Panc1 (cell line): ENCODE data around the gene ALG14. TPM values are rescaled to one million over a fixed set of nuclear protein-coding genes. Genes with fewer than 3 reads are reported as not detected.

ENCODE experiments used
- ATAC-seq: fragments of 200-7000 bp; cut with Tn5 transposase; 2 replicates; pipeline ENCODE4 v1.9.1; 2020; ENCODE audit warnings: mild to moderate bottlenecking, moderate library complexity
- BruUV-seq: library from RNA; stranded (reverse); fragments of 400-500 nt; replicated peaks from 2 replicates; lab custom pipeline; 2021; lab: Mats Ljungman, UMichigan
- CTCF ChIA-PET: fragments of 300-600 bp; sonication (Branson Sonifier 250); formaldehyde crosslinking; loops from one replicate; lab custom pipeline; 2022; ENCODE audit warnings: antibody characterized with exemption; lab: Charles Lee
- POLR2A ChIA-PET: fragments of 300-600 bp; sonication (Branson Sonifier 250); formaldehyde crosslinking; loops from one replicate; lab custom pipeline; 2022; ENCODE audit warnings: antibody characterized with exemption; lab: Charles Lee
- DNase-seq: peaks from one replicate; pipeline ENCODE4 v3.0.0-alpha.2; 2010; ENCODE audit warnings: low read depth, low spot score
- H3K27ac ChIP-seq: 2 replicates; pipeline ENCODE4 v1.5.1; 2011; ENCODE audit warnings: mild to moderate bottlenecking, low read length, inconsistent platforms
- H3K27me3 ChIP-seq: fragments of 200-500 bp; sonication (Bioruptor generic); 2 replicates; pipeline ENCODE4 v1.6.0; 2014; ENCODE audit warnings: low read length, inconsistent platforms; ENCODE audit not compliant: control insufficient read depth, insufficient read depth
- H3K36me3 ChIP-seq: fragments of 200-500 bp; sonication (Bioruptor generic); 2 replicates; pipeline ENCODE4 v1.5.1; 2014; ENCODE audit warnings: inconsistent platforms, mild to moderate bottlenecking, low read length, moderate library complexity; ENCODE audit not compliant: control insufficient read depth, insufficient read depth
- H3K4me1 ChIP-seq: 2 replicates; pipeline ENCODE4 v1.5.1; 2011; ENCODE audit warnings: inconsistent platforms, mild to moderate bottlenecking, low read length, moderate library complexity; ENCODE audit not compliant: control insufficient read depth, insufficient read depth
- H3K4me3 ChIP-seq, 2 experiments: 2 replicates each; pipeline ENCODE4 v1.5.1; 2011 to 2012; ENCODE audit warnings: low read depth in 2 of 2, low read length in 2 of 2, mild to moderate bottlenecking in 2 of 2, inconsistent platforms in 1 of 2, moderate library complexity in 1 of 2
- H3K9me3 ChIP-seq: fragments of 200-500 bp; sonication (Bioruptor generic); 2 replicates; pipeline ENCODE4 v1.5.1; 2014; ENCODE audit warnings: low read depth, mild to moderate bottlenecking, inconsistent platforms, low read length, moderate library complexity; ENCODE audit not compliant: control insufficient read depth, insufficient read depth
- POLR2AphosphoS5 ChIP-seq: IDR thresholded peaks from 2 replicates; pipeline ENCODE4 v1.6.1; 2012; ENCODE audit warnings: mild to moderate bottlenecking, low read depth, low read length, moderate library complexity
- SIN3A ChIP-seq: IDR thresholded peaks from 2 replicates; pipeline ENCODE4 v1.6.1; 2012; ENCODE audit warnings: low read depth, mild to moderate bottlenecking, low read length, moderate library complexity, borderline replicate concordance; ENCODE audit not compliant: insufficient read depth
- TCF7L2 ChIP-seq: IDR thresholded peaks from 2 replicates; pipeline ENCODE4 v1.6.1; 2011; ENCODE audit warnings: mild to moderate bottlenecking, low read depth, low read length, inconsistent platforms
- in situ Hi-C: cut with HindIII; loops from 2 replicates; pipeline ENCODE4 v1.10.0; 2016; ENCODE audit warnings: low sequenced_read_pairs, low pct_unique_long_range_greater_than_20kb
- intact Hi-C: fragments of 100-400 bp; cut with micrococcal nuclease; formaldehyde crosslinking; loops from one replicate; pipeline ENCODE4 v1.10.0; 2022; ENCODE audit not compliant: unreplicated experiment
- total RNA-seq: library from RNA; stranded (reverse); gene quantifications from one replicate; pipeline ENCODE4 v1.2.1, GENCODE V29; 2021; ENCODE audit not compliant: unreplicated experiment
- TF ChIP-seq, protein P1 (sequence below): fragments of 450-650 bp; IDR thresholded peaks from 2 replicates; pipeline ENCODE4 v1.5.1; 2017; ENCODE audit warnings: mild to moderate bottlenecking
- TF ChIP-seq, protein P2 (sequence below), 2 experiments: IDR thresholded peaks; 2 replicates each; pipeline ENCODE4 v1.6.1; 2011 to 2012; ENCODE audit warnings: low read depth in 2 of 2, control low read depth in 1 of 2, low read length in 1 of 2, mild to moderate bottlenecking in 1 of 2, moderate library complexity in 1 of 2; ENCODE audit not compliant: insufficient read depth in 1 of 2

ALG14 gene
- total RNA-seq, 1 experiment from 2014 or later = 4.1 TPM

DNA sequence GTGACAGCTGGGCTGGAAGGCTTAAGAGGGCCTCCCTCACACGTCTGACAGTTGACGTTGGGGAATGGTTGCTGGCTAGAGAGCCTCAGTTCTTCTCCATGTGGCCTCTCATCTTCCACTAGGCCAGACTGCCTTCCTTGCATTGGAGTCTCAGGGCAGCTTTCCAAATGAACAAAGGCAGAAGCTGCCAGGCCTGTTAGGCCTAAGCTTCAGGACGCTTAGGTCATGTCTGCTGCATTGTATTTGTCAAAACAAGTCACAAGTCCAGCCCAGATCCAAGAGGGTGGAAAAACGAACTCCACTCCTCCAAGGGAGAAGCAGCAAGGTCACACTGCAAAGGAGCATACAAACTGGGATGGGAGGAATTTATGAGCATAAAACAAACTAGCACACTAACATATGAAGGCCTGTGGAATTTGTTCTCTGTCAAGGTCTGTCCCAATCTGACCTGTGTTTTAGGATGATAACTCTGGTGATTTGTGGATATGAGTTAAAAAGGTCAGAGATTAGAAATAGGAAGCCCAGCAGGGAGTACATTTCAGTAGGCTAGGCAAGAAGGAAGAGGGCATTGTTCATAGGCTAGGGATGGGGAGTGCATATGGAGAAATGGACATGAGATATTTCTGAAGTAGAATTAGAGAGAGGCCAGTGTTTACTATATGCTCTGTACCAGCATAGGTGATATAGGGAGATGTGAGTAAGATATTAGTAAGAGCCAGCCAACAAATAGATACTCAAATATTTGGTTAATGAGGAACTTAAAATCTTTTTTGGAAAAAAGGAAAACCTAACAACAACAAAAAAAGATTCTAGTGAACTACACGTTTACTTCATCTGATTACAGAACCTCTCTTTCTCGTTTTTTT lies 116.8 kb downstream of the ALG14 start:
- BruUV-seq = no TSS peak
- in situ Hi-C loops (no loop called here), intact Hi-C loops (no loop called here)
- ATAC-seq (no peak), DNase-seq (no peak)
- CTCF ChIA-PET = no interaction called here
- no peak overlapping the region for H3K27ac ChIP-seq
- TF ChIP-seq, protein P1, sequence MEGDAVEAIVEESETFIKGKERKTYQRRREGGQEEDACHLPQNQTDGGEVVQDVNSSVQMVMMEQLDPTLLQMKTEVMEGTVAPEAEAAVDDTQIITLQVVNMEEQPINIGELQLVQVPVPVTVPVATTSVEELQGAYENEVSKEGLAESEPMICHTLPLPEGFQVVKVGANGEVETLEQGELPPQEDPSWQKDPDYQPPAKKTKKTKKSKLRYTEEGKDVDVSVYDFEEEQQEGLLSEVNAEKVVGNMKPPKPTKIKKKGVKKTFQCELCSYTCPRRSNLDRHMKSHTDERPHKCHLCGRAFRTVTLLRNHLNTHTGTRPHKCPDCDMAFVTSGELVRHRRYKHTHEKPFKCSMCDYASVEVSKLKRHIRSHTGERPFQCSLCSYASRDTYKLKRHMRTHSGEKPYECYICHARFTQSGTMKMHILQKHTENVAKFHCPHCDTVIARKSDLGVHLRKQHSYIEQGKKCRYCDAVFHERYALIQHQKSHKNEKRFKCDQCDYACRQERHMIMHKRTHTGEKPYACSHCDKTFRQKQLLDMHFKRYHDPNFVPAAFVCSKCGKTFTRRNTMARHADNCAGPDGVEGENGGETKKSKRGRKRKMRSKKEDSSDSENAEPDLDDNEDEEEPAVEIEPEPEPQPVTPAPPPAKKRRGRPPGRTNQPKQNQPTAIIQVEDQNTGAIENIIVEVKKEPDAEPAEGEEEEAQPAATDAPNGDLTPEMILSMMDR = no peak
- no peak overlapping the region for H3K4me3 ChIP-seq
- no peaks in the 10 kb centered on the region for H3K9me3 ChIP-seq
- H3K4me1 ChIP-seq = no peaks in the 10 kb centered on the region
- no peaks in the 10 kb centered on the region for H3K27me3 ChIP-seq
- POLR2A ChIA-PET = no interaction called here
- no peaks in the 10 kb centered on the region for H3K36me3 ChIP-seq

DNA sequence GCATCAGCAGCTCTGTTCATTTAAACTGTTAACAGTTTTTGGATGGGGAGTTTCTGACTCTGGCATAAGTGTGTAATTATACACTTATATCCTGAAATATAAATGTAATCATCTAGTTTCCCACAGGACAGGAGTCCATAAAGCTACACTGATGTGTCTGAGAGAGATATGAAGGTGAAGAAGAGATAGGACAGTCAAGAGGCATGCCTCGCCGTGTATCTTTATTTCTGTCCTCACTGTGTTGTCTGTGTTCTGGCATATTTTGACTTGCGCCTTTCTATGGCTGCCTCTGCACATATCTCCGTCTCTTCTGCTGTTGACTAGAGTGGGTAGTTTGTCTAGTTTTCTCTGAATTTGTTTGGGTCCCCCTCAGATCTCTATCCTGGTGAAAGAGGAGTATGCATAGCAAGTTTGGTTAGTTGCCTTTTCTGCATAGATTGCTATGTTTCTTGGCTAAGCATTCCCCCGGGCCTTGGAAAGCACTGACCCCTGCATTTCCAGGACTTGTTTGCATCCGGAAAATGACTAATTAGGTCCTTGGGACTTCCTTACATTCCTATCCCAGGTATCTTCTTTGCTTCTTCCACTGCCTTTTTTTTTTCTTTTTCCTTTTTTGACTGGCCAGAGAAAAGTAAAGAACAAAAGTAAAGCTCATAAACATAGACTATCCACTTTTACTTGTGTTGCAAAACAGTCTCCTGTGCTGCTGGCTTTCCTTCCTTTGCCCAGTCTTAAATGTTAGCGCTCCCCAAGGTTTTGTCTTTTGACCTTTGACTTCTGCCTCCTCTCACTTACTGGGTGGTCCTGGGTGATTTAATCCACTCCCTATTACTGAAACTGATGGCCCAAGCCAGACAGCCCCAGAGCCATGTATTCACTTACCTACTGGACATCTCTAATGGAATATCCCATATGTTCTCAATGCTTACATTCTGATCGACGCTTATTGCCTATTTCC lies 118.2 kb downstream of the ALG14 start:
- no peaks in the 10 kb centered on the region for H3K4me1 ChIP-seq
- DNase-seq (no peak), ATAC-seq (no peak)
- intact Hi-C loops (no loop called here), in situ Hi-C loops (no loop called here)
- H3K27me3 ChIP-seq = no peaks in the 10 kb centered on the region
- no peaks in the 10 kb centered on the region for H3K9me3 ChIP-seq
- no peak overlapping the region for H3K27ac ChIP-seq
- BruUV-seq = no TSS peak
- ChIA-PET POLR2A (interaction anchor here (0.6 to 0.7 kb wide), 3 partner anchors 9 to 321 kb away, joined by 3 to 4 read pairs (median 4); no protein-coding TSS in a partner anchor), CTCF (interaction anchor here (0.6 kb wide), 1 partner anchor 87 kb away, joined by 6 read pairs; no protein-coding TSS in a partner anchor)
- no peaks in the 10 kb centered on the region for H3K36me3 ChIP-seq
- TF ChIP-seq TCF7L2 (no peak), SIN3A (no peak)
- TF ChIP-seq, protein P1 = no peak
- no peak overlapping the region for H3K4me3 ChIP-seq

DNA sequence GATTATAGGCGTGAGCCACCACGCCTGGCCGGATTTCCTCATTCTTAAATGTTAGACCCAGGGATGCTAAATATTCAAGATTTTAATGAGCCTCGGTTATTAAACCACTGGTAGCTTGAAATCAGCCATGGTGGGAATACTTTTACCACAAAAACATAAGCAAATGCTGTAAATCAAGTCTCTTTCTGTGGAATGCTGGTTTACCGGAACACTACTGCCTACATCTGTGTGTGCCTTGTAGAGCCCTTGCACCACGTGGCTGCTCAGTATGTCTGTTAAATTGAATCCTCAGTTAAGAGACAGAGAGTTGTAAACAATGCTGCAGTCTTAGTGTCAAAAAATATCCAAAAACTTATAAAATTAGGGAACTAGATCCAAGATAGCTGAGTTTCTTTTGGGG lies 119.0 kb downstream of the ALG14 start:
- intact Hi-C loops (no loop called here), in situ Hi-C loops (no loop called here)
- TF ChIP-seq, protein P1 = no peak
- TF ChIP-seq SIN3A (no peak), POLR2AphosphoS5 (no peak), TCF7L2 (no peak)
- TF ChIP-seq, protein P2, sequence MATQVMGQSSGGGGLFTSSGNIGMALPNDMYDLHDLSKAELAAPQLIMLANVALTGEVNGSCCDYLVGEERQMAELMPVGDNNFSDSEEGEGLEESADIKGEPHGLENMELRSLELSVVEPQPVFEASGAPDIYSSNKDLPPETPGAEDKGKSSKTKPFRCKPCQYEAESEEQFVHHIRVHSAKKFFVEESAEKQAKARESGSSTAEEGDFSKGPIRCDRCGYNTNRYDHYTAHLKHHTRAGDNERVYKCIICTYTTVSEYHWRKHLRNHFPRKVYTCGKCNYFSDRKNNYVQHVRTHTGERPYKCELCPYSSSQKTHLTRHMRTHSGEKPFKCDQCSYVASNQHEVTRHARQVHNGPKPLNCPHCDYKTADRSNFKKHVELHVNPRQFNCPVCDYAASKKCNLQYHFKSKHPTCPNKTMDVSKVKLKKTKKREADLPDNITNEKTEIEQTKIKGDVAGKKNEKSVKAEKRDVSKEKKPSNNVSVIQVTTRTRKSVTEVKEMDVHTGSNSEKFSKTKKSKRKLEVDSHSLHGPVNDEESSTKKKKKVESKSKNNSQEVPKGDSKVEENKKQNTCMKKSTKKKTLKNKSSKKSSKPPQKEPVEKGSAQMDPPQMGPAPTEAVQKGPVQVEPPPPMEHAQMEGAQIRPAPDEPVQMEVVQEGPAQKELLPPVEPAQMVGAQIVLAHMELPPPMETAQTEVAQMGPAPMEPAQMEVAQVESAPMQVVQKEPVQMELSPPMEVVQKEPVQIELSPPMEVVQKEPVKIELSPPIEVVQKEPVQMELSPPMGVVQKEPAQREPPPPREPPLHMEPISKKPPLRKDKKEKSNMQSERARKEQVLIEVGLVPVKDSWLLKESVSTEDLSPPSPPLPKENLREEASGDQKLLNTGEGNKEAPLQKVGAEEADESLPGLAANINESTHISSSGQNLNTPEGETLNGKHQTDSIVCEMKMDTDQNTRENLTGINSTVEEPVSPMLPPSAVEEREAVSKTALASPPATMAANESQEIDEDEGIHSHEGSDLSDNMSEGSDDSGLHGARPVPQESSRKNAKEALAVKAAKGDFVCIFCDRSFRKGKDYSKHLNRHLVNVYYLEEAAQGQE (IDR thresholded peaks at IDR 0.05; ENCODE audit: insufficient read depth in 1 of 2, low read depth in 2 of 2, low read length in 1 of 2) = no peak
- Histone ChIP-seq H3K4me3 (no peak overlapping the region), H3K27ac (no peak overlapping the region), H3K9me3 (no peaks in the 10 kb centered on the region), H3K4me1 (no peaks in the 10 kb centered on the region), H3K27me3 (no peaks in the 10 kb centered on the region), H3K36me3 (no peaks in the 10 kb centered on the region)
- ATAC-seq = no peak
- ChIA-PET POLR2A (no interaction called here), CTCF (no interaction called here)
- no peak for DNase-seq
- no TSS peak for BruUV-seq
